A549 (cell line): ENCODE measurements around the gene ZNF619. TPM values are rescaled to one million over a fixed set of nuclear protein-coding genes. Genes with fewer than 3 reads are reported as not detected.

ENCODE experiments used
- ATAC-seq, 2 experiments: fragments of 200-7000 bp in 1 of 2; fragments of >200 bp in 1 of 2; cut with Nextera tagmentation in 1 of 2; cut with Tn5 transposase in 1 of 2; 3 replicates each; pipeline versions ENCODE4 v1.8.0 to v1.9.1; 2018 to 2020; ENCODE audit warnings: mild to moderate bottlenecking in 1 of 2, moderate library complexity in 1 of 2
- CTCF ChIA-PET: fragments of 300-600 bp; sonication (Branson Sonifier 250); formaldehyde crosslinking; extraction: SDS; loops from one replicate; lab custom pipeline; 2021; ENCODE audit warnings: antibody characterized with exemption, inconsistent platforms; lab: Yijun Ruan, JAX
- POLR2A ChIA-PET: fragments of 350-600 bp; formaldehyde crosslinking; extraction: SDS; loops from one replicate; lab custom pipeline; 2021; ENCODE audit warnings: antibody characterized with exemption, inconsistent platforms; lab: Yijun Ruan, JAX
- DNase-seq, 2 experiments: peaks; one replicate each; pipeline versions ENCODE4 v3.0.0 to v3.0.0-alpha.2; 2011 to 2016; ENCODE audit warnings: low read depth in 1 of 2, low spot score in 1 of 2
- FAIRE-seq: peaks from 2 replicates; lab custom pipeline; 2011; peaks lifted over from hg19 to GRCh38; lab: Jason Lieb, UNC
- H3K27ac ChIP-seq, 2 experiments: fragments of >200 bp; sonication (Bioruptor Twin); formaldehyde crosslinking; 3 replicates each; pipeline ENCODE4 v1.5.1; 2016 to 2017
- H3K4me1 ChIP-seq: fragments of >200 bp; sonication (Bioruptor Twin); formaldehyde crosslinking; 3 replicates; pipeline ENCODE4 v1.6.1; 2016
- H3K4me2 ChIP-seq: fragments of >200 bp; sonication (Bioruptor Twin); formaldehyde crosslinking; 3 replicates; pipeline ENCODE4 v1.6.1; 2016
- H3K4me3 ChIP-seq: fragments of >200 bp; sonication (Bioruptor Twin); formaldehyde crosslinking; 3 replicates; pipeline ENCODE4 v1.5.1; 2016
- H3K9me3 ChIP-seq: fragments of >200 bp; sonication (Bioruptor Twin); formaldehyde crosslinking; 3 replicates; pipeline ENCODE4 v1.6.1; 2016
- CBX2 ChIP-seq: fragments of 200-600 bp; sonication (generic); IDR thresholded peaks from 2 replicates; pipeline ENCODE4 v1.6.1; 2016; ENCODE audit warnings: low read depth, mild to moderate bottlenecking, borderline replicate concordance
- CBX8 ChIP-seq: fragments of 200-600 bp; sonication (generic); IDR thresholded peaks from 2 replicates; pipeline ENCODE4 v1.6.1; 2016
- CHD2 ChIP-seq: fragments of 150-350 bp; IDR thresholded peaks from 2 replicates; pipeline ENCODE4 v1.6.1; 2014; ENCODE audit warnings: low read length; ENCODE audit not compliant: partially characterized antibody
- EHF ChIP-seq: fragments of 250-450 bp; sonication (Bioruptor Pico); IDR thresholded peaks from 2 replicates; pipeline ENCODE4 v1.5.0; 2020; ENCODE audit warnings: mild to moderate bottlenecking
- EP300 ChIP-seq, 2 experiments: fragments of >200 bp; sonication (Bioruptor Twin); formaldehyde crosslinking; IDR thresholded peaks; 2 replicates in 1 of 2; 3 replicates in 1 of 2; pipeline ENCODE4 v1.6.1; 2016 to 2017
- ESRRA ChIP-seq: fragments of 150-350 bp; IDR thresholded peaks from 2 replicates; pipeline ENCODE4 v1.6.1; 2014; ENCODE audit warnings: mild to moderate bottlenecking, low read length, borderline replicate concordance
- FOSL2 ChIP-seq, 2 experiments: fragments of 450-650 bp in 1 of 2; fragments of >200 bp in 1 of 2; sonication (Bioruptor Twin) in 1 of 2; formaldehyde crosslinking; IDR thresholded peaks; 2 replicates each; pipeline versions ENCODE4 v1.5.0 to v1.6.1; 2016 to 2020; ENCODE audit warnings: mild to moderate bottlenecking in 1 of 2, moderate library complexity in 1 of 2
- GATA3 ChIP-seq: IDR thresholded peaks from 2 replicates; pipeline ENCODE4 v1.6.1; 2012; ENCODE audit warnings: borderline replicate concordance
- HOXB5 ChIP-seq: fragments of 250-450 bp; sonication (Bioruptor Pico); IDR thresholded peaks from 2 replicates; pipeline ENCODE4 v1.5.0; 2020; ENCODE audit warnings: mild to moderate bottlenecking, moderate library complexity
- KDM5A ChIP-seq: fragments of 200-600 bp; sonication (generic); IDR thresholded peaks from 2 replicates; pipeline ENCODE4 v1.6.1; 2016; ENCODE audit warnings: antibody characterized with exemption, mild to moderate bottlenecking
- MYC ChIP-seq: IDR thresholded peaks from 2 replicates; pipeline ENCODE4 v1.6.1; 2012; ENCODE audit warnings: mild to moderate bottlenecking, inconsistent platforms, low read length, improper control_type of control experiment, borderline replicate concordance
- NPAS2 ChIP-seq: fragments of 250-450 bp; sonication (Bioruptor Pico); IDR thresholded peaks from 2 replicates; pipeline ENCODE4 v1.8.0; 2022; ENCODE audit warnings: mild to moderate bottlenecking, moderate library complexity, borderline replicate concordance
- PHF8 ChIP-seq: fragments of 200-600 bp; sonication (generic); IDR thresholded peaks from 2 replicates; pipeline ENCODE4 v1.6.1; 2016; ENCODE audit warnings: low read depth, mild to moderate bottlenecking, antibody characterized with exemption, moderate library complexity, borderline replicate concordance
- POLR2A ChIP-seq: IDR thresholded peaks from 2 replicates; pipeline ENCODE4 v1.6.1; 2012; ENCODE audit warnings: mild to moderate bottlenecking, low read length
- POLR2AphosphoS2 ChIP-seq: conservative IDR thresholded peaks from 2 replicates; pipeline ENCODE4 v1.6.1; 2012; ENCODE audit warnings: low read length, improper control_type of control experiment, inconsistent platforms
- SREBF2 ChIP-seq: fragments of 450-650 bp; IDR thresholded peaks from 2 replicates; pipeline ENCODE4 v1.6.1; 2014; ENCODE audit warnings: mild to moderate bottlenecking, moderate library complexity
- ZFP36 ChIP-seq: fragments of 450-650 bp; IDR thresholded peaks from 2 replicates; pipeline ENCODE4 v1.6.1; 2014; ENCODE audit warnings: borderline replicate concordance; ENCODE audit not compliant: partially characterized antibody
- WGBS: methylation state at CpG from one replicate; pipeline ENCODE4 v1.1.6; 2017; ENCODE audit errors: missing lambda C conversion rate; 5-methylcytosine and 5-hydroxymethylcytosine counted together
- polyA plus RNA-seq, 4 experiments: library from polyadenylated mRNA; depleted of rRNA in 3 of 4; stranded (reverse); fragments of >200 nt; fragmentation: RNase III in 1 of 4; extraction: RNeasy Plus Mini Kit Qiagen cat#74134 plus additional on column Dnase treatment in 1 of 4; gene quantifications; 2 replicates in 3 of 4; 3 replicates in 1 of 4; pipeline ENCODE4 v1.2.3, GENCODE V29; 2011 to 2017
- TF ChIP-seq, protein P1 (sequence below): fragments of >200 bp; sonication (Bioruptor Twin); formaldehyde crosslinking; IDR thresholded peaks from 3 replicates; pipeline ENCODE4 v1.5.1; 2016
- TF ChIP-seq, protein P2 (sequence below): fragments of 150-350 bp; IDR thresholded peaks from 2 replicates; pipeline ENCODE4 v1.6.1; 2014; ENCODE audit warnings: low read depth, mild to moderate bottlenecking, low read length
- TF ChIP-seq, protein P3 (sequence below): fragments of >200 bp; sonication (Bioruptor Twin); formaldehyde crosslinking; IDR thresholded peaks from 3 replicates; pipeline ENCODE4 v1.6.1; 2016

ZNF619 gene
- polyA plus RNA-seq, 2 of the 4 experiments (the other 2 are of a cell fraction), result 2.2 to 4.1 TPM

DNA sequence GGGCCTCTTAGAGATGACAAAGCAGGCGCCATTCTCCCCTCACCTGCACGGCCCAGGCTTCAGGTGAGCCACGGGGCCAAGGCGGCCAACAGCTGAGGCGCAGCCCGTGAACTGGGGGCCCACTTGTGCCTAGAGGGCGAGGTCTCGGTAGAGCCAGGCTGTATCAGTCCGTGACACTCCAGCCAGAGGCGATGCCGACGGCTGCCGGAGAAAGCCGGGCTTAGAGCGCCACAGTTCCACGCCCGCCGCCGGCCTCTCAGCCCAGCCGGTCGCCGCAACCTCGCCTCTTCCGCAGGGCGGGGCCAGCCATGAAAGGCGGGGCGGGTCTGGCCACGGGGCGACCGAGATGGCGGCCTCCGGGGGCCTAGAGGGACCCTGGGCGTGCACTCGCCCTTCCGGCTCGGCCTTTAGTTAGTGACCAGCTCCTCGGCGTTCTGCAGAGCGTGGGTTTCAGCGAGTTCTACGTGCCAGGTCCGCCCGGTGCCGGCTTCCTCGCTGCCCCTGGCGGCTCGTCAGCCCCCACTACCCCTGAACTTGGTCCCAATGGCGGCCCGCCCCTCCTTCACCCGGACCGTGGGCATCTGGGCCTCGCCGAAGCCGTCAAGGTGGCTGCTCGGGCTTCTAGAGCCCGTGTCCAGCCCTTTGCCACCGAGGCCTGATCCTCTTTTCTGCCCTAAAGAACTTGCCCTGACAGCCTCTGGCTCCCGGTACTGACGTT is 47.8 kb downstream of the ZNF619 start, which contains the start of gene ZNF621 (continued):
- TF ChIP-seq FOSL2 (IDR thresholded peaks at IDR 0.05), result no peak
- no peak for TF ChIP-seq FOSL2 (CRISPR knock-in tag; IDR thresholded peaks at IDR 0.05)
- TF ChIP-seq KDM5A, result 0 out of 2 replicates have a peak, but pooled peaks have one; percentile 51
- peak; percentile 92 for TF ChIP-seq POLR2A

DNA sequence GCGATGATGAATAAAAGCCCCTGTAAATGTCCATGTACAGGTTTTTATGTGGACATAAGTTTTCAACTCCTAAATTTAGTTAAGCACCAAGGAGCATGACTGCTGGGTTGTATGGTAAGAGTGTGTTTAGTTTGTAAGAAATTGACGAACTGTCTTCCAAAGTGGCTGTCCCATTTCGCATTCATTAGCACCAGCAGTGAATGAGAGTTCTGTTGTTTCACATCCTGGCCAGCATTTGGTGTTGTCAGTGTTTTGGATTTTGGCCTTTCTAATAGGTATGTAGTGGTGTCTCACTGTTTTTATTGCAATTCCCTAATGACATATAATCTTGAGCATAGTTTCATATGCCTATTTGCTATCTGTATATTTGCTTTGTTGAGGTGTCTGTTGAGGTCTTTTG is 51.5 kb downstream of the ZNF619 start:
- ATAC-seq (no peak), DNase-seq (no peak), FAIRE-seq (no peak)
- H3K27ac ChIP-seq, result no peak overlapping the region
- POLR2A ChIA-PET, result no interaction called here
- CTCF ChIA-PET, result no interaction called here
- H3K9me3 ChIP-seq, result peaks cover 33% of the 10 kb centered on the region
- 94% methylated on average over 3 of the region's 3 CpGs for WGBS
- no peak overlapping the region for H3K4me2 ChIP-seq
- H3K4me1 ChIP-seq, result no peaks in the 10 kb centered on the region
- no peak overlapping the region for H3K4me3 ChIP-seq
- TF ChIP-seq ZFP36 (no peak), EHF (no peak), ESRRA (no peak), GATA3 (no peak), EP300 (IDR thresholded peaks at IDR 0.05) (no peak), SREBF2 (no peak), CBX2 (no peak), PHF8 (no peak), CHD2 (no peak), POLR2AphosphoS2 (no peak), HOXB5 (CRISPR knock-in tag) (no peak), CBX8 (no peak), NPAS2 (no peak), MYC (no peak)
- TF ChIP-seq, protein P1, sequence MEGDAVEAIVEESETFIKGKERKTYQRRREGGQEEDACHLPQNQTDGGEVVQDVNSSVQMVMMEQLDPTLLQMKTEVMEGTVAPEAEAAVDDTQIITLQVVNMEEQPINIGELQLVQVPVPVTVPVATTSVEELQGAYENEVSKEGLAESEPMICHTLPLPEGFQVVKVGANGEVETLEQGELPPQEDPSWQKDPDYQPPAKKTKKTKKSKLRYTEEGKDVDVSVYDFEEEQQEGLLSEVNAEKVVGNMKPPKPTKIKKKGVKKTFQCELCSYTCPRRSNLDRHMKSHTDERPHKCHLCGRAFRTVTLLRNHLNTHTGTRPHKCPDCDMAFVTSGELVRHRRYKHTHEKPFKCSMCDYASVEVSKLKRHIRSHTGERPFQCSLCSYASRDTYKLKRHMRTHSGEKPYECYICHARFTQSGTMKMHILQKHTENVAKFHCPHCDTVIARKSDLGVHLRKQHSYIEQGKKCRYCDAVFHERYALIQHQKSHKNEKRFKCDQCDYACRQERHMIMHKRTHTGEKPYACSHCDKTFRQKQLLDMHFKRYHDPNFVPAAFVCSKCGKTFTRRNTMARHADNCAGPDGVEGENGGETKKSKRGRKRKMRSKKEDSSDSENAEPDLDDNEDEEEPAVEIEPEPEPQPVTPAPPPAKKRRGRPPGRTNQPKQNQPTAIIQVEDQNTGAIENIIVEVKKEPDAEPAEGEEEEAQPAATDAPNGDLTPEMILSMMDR, result no peak
- TF ChIP-seq, protein P2, sequence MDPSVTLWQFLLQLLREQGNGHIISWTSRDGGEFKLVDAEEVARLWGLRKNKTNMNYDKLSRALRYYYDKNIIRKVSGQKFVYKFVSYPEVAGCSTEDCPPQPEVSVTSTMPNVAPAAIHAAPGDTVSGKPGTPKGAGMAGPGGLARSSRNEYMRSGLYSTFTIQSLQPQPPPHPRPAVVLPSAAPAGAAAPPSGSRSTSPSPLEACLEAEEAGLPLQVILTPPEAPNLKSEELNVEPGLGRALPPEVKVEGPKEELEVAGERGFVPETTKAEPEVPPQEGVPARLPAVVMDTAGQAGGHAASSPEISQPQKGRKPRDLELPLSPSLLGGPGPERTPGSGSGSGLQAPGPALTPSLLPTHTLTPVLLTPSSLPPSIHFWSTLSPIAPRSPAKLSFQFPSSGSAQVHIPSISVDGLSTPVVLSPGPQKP, result no peak
- TF ChIP-seq, protein P3, sequence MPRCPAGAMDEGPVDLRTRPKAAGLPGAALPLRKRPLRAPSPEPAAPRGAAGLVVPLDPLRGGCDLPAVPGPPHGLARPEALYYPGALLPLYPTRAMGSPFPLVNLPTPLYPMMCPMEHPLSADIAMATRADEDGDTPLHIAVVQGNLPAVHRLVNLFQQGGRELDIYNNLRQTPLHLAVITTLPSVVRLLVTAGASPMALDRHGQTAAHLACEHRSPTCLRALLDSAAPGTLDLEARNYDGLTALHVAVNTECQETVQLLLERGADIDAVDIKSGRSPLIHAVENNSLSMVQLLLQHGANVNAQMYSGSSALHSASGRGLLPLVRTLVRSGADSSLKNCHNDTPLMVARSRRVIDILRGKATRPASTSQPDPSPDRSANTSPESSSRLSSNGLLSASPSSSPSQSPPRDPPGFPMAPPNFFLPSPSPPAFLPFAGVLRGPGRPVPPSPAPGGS, result no peak
- TF ChIP-seq, all 56 proteins: peak for 0

DNA sequence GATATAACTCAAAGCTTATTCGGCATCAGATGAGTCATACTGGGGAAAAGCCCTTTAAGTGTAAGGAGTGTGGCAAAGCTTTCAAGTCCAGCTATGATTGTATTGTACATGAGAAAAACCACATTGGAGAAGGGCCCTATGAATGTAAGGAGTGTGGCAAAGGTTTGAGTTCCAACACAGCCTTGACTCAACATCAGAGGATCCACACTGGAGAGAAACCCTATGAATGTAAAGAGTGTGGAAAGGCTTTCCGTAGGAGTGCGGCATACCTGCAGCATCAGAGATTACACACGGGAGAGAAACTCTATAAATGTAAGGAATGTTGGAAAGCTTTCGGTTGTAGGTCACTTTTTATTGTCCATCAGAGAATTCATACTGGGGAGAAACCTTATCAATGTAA is 55.3 kb downstream of the ZNF619 start:
- no peak for TF ChIP-seq FOSL2 (IDR thresholded peaks at IDR 0.05)
- TF ChIP-seq FOSL2 (CRISPR knock-in tag; IDR thresholded peaks at IDR 0.05), result peak; percentile 38; the same call in 1 of the 2 replicates
- TF ChIP-seq POLR2AphosphoS2, result no peak
- WGBS, result 95% methylated on average over 5 of the region's 5 CpGs
- CTCF ChIA-PET, result interaction anchor here (1.3 kb wide), 1 partner anchor 27 kb away, joined by 3 read pairs; the partner anchor contains the start of gene ZNF620
- no peak for FAIRE-seq
- Histone ChIP-seq H3K4me2 (no peak overlapping the region), H3K4me3 (no peak overlapping the region), H3K27ac (no peak overlapping the region), H3K9me3 (peaks cover 53% of the 10 kb centered on the region), H3K4me1 (no peaks in the 10 kb centered on the region)
- DNase-seq, result no peak
- POLR2A ChIA-PET, result no interaction called here
- no peak for ATAC-seq
